Adrenal gland (tissue), 5 donors: ENCODE data around the gene BLMH.

ENCODE experiments used
- CTCF ChIP-seq, 6 experiments: fragments of 450-650 bp in 4 of 6; fragments of 200-600 bp in 2 of 6; sonication (generic) in 1 of 6; IDR thresholded peaks; 1 replicate in 5 of 6; 2 replicates in 1 of 6; pipeline versions ENCODE4 v1.5.1 to v1.8.0; 2016 to 2021; ENCODE audit warnings: antibody characterized with exemption in 6 of 6, mild to moderate bottlenecking in 2 of 6, moderate library complexity in 1 of 6
- POLR2A ChIP-seq, 2 donors: fragments of 450-650 bp; IDR thresholded peaks; one replicate each; pipeline ENCODE4 v1.6.1; 2017; ENCODE audit warnings: antibody characterized with exemption in 2 of 2, mild to moderate bottlenecking in 2 of 2, moderate library complexity in 1 of 2
- donor health status: DM: no; HTN: no; CAD: no.

GRCh38 chr17:30273373-30273772 is 18.4 kb downstream of the BLMH start:
- TF ChIP-seq CTCF (IDR thresholded peaks at IDR 0.05) (no peak), POLR2A (IDR thresholded peaks at IDR 0.05) (no peak)
